ENCODE results near the gene C1orf116.

GRCh38 chr1:206970446-206970845 lies 62.1 kb downstream of the C1orf116 start, which contains the start of gene FCAMR:
- TF ChIP-seq POLR2AphosphoS5 (IDR thresholded peaks at IDR 0.05) (no peak), CTCF (IDR thresholded peaks at IDR 0.05) (no peak)

Measured in breast epithelium (tissue), 3 donors.